DMS 273 treated with DMSO at 0.1 percent for 48 hours (cell line): ENCODE results near the gene PREB.

ENCODE experiments used
- DNase-seq: peaks from one replicate; lab custom pipeline; 2025; lab: John Stamatoyannopoulos, UW

PREB gene

GRCh38 chr2:27152102-27152795 lies 17.8 kb upstream of the PREB start:
- DNase-seq: no peak

DNA sequence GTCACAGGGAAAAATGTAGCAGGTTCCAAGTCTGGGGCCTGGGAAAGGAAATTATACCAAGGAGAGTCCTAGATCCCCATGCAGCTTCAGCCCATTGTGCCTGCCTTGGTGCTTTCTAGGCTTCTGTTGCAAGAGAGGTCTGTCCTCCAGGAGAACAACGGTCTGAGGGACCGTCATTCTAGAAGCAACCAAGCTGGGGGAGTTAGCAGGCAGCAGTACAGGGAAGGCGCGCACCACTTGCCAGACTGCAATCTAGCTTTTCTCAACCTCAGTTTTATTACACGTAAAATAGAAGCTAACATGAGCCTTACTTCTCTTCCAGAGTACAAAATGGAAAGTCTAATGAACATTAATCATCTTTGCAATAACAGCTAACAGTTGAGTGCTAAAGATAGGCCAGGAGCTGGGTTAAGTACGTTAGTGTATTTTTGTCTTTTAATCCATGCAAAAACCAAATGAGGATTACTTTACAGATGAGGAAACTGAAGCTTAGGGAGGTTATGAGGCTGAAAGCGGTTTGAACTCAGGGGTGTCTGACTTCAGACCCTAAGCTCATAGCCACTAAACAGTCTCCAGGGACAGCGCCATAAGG lies 16.3 kb upstream of the PREB start:
- DNase-seq: no peak

DNA sequence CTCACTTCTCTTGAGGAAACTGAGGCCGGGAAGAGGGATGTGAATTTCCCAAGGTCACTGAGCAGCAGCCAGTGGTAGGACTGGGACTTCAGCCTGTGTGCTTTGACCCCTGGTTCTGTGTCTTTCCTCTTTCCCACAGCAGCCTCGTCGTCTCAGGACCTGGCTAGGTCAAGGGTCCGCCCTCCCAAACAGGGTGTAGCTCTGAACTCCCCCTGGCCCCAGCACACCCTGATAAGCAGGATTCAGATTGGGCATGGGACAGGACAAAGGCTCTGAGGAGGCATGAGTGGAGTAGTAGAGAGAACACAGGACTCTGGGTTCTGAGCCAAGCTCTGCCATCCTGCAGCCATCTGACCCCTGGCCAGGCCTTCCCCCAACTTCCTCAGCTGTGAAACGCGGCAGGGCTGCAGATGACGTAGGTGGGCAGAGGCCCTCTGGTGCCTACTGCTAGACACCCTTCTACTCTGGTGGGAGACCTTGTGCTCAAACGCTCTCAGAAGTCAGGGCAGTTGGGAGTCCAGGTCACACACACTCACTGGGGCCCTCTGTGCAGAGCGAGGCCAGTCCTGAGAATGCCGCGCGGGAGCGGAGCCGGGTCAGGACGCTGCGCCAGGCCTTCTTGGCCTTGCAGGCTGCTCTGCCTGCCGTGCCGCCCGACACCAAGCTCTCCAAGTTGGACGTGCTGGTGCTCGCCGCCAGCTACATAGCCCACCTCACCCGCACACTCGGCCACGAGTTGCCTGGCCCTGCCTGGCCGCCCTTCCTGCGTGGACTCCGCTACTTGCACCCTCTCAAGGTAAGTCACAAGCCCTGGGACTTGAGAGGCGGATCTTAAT lies 15.4 kb upstream of the PREB start:
- DNase-seq: no peak

DNA sequence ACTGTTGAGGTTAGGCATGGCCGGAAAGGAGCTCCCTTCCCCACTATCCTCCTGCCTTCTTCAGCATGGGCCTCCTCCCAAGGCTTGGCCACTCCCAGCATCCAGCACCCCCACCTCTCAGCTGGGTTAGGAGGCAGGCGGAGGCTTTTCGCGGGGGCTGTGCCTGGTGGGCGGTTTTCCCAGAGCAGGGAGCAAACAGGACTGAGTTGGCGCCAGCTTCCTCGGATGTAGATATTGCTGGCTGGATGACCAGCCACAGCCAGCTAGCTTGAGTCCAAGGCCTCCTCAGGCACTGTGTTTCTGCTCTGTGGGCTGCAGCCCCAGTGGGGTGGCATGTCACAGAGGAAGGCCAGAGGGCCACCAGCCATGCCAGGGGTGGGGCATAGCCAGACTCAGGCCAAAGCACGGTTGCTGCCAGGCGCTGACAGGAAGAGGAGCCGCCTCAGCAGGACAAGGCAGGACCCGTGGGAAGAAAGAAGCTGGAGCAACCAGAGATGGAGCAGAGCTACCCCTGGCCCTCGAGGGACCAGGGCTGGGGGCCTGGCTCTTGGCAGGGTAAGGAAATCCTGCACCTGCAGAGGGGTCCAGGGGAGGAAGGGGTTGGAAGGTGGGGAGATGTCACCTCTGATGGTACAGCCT lies 14.5 kb upstream of the PREB start, which contains the start of gene TCF23:
Gene TCF23, plus strand, starts transcription at position 204 of the 639 bp plus-strand sequence. Its CDS starts 130 bp downstream, at position 334.
- DNase-seq: no peak

- DNase-seq: no peak
Observed at GRCh38 chr2:27147935-27148334, 13.5 kb upstream of the PREB start.

GRCh38 chr2:27145682-27146081 lies 11.2 kb upstream of the PREB start:
- no peak for DNase-seq

- no peak for DNase-seq
Observed at GRCh38 chr2:27143285-27143684, 8.8 kb upstream of the PREB start.

DNA sequence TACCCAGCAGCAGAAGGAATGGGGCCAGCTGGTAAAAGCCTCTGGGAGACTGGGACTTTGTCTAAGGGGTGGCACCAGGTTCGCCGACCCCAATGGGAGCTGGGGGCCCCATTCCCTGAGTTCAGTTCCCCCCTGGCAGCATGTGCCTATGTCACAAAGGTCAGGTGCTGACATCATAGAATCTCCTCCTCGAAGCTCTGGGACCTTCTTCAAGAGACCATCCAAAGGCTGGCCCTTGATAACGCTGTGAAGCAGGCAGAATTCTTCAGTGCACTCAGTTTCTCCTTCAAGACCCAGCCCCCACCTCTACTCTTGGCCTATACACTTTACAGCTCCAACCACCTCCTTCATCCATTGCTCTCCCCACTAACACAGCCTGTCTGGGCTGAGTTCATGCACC lies 4.9 kb upstream of the PREB start, which contains the start of gene PRR30:
Gene PRR30, minus strand, starts transcription at position 101 of the 400 bp plus-strand sequence. CDS start 1,081 bp downstream, outside the sequence.
- DNase-seq: no peak

GRCh38 chr2:27138111-27138510 lies 3.7 kb upstream of the PREB start:
- DNase-seq: no peak

DNA sequence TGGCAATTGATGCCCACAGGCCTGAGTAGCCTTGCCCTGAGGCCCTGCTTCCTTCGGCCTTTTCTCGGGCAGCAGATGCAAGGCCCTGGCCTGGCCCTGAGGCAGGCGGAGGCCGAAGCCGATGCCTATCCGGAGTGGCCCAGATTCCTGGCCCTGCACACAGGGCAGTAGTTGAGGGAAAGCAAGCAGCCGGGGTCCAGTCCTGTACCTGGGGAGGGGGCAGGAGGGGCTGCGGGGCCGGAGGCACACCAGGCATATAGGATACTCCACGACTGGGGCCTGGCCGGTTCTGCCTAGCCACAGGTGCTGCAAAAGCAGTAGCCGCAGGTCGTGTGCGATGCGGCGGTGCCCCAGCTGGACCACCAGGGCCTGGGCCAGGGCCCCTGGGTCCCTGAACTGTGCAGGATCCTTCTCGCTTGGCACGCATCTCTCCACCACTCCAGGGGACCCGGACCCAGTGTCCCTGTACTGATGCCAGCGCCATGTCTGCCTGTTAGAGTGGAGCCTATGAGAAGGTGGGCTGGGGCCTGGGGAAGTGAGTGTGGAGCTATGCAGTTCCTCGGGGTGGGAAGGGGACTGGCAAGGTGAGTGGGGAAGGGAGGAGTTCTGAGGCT lies 3.0 kb upstream of the PREB start:
- no peak for DNase-seq

- DNase-seq: no peak
Observed at GRCh38 chr2:27136751-27137150, 2.3 kb upstream of the PREB start.

- DNase-seq: no peak
Observed at GRCh38 chr2:27135478-27135955, 1.1 kb upstream of the PREB start.

GRCh38 chr2:27134781-27135477 lies 493 bp upstream of the PREB start:
- no peak for DNase-seq

- no peak for DNase-seq
Observed at GRCh38 chr2:27133195-27133875, 1.1 kb downstream of the PREB start.

DNA sequence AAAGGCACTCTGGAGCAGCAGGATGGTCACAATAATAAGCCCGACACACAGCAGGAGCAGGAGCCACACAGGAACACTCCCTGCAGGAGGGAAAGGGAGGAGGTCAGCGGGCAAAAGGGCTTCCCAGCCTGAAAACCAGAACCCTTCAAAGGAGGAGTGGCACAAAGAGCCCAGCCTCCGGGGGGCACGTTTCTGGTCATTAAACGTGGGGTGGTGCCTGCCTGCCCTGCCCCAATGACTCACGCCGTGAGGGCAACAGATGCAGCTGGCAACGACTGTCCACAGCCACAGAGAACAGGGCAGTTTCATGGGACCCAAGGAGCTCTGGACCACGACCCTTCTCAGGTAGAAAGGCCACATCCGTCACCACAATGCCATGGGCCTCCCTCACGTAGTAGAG lies 3.0 kb downstream of the PREB start:
- DNase-seq: no peak

DNA sequence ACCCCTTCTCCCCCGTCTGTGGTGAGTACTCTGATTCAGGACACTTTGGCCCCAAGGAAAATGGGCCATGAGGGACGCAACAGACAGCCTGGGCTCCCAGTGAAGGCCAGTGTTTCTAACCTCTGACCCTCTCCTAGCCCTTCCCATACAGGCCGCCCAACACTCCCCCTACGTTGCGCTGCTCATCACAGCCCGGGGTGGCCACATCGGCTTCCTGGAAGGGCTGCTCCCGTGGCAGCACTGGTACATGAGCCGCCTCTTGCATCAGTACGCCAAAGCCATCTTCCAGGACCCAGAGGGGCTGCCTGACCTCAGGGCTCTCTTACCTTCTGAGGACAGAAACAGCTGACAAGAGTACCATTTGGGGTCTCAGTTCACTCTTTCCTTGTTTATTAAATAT lies 4.0 kb downstream of the PREB start:
- no peak for DNase-seq

DNA sequence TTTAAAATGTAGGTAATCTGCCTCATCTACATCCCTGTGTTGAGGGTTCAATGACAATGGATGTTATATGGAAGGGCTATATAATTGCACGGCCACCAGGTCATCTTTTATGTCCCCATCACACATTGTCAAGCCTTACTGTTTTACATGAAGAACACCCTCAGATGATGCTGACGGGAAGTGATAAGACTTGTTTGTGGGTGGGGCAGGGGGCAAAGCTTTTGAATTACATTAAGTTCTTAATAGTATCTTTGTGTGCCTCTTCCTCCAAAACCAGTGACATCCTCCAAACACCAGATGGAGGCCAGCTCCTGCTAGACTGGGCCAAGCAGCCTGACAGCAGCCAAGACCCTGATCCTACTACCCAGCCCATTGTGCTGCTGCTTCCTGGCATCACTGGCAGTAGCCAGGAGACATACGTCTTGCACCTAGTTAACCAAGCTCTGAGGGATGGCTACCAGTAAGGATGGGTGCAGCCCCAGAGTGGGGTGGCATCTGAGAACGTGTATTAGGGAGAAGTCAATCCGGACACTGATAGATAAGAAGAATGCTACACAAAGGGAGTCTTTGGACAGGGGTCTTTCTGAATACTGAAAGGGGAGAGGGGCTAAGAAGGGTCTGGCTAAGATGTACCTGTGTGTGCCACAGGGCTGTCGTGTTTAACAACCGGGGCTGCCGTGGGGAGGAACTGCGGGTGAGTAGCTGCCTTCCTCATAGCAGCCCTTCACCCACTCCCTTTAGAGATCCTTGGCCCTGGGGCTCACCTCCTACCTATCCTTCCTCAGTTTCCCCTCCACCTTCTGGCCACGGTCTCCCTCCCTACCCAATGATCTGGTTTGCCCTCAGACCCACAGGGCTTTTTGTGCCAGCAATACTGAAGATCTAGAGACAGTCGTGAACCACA lies 5.5 kb downstream of the PREB start:
- no peak for DNase-seq

DNA sequence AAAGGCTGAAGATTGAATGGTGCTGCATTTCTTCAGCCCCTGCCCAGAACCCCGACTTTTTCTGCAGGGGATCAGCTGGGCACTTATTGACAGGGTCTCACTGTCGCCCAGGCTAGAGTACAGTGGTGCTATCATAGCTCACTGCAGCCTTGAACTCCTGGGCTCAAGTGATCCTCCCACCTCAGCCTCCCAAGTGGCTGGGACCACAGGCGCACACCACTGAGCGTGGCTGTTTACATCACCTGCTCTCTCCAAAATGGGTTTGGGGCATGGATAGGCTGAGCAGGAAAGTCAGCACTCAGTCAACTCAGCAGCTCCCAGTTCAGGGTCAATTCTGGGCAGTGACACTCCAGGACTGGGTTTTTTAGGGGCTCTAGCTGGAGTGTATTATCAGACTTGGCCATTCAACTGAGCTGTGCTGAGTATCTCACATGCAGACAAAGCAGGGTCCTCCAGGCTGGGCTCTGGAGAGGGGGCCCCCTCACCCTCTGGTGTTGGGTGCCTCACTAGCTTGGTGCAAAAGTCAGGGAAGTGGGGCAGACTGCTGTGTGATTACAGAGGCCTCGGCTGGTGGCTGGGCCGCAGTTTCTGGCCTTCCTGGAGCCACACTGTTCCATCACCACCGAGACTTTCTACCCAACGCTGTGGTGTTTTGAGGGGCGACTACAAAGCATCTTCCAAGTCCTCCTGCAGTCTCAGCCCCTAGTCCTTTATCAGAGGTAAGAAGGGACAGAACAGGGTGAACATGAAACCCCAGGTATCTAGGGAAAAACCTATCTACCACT lies 6.4 kb downstream of the PREB start:
- no peak for DNase-seq

DNA sequence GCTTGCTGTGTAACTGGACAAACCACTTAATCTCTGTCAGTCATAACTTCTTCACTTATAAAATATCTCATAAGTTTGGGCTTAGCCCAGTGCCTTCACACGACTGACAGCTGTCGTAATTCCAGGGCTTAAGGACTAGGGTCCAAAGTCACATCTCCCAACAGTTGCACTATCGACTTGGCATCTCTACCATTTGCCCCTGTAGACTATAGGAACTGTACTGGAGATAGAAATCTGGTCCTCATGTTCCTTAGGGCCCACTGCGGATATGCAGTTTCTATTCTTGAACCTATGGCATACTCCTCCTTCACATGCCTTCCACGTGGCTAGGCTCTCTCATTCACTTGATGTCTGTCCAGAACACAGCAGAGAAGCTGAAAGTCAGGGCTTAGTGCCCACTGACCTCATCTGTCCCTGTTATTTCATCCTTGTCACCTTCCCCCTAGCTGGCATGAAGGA lies 8.2 kb downstream of the PREB start:
- no peak for DNase-seq
